Fibroblast of villous mesenchyme (primary cell): Measurements from ENCODE around the gene ANLN. TPM values are rescaled to one million over a fixed set of nuclear protein-coding genes. Genes with fewer than 3 reads are reported as not detected.

Experiments used
- DNase-seq: peaks from one replicate; pipeline ENCODE4 v3.0.0-alpha.2; 2010; ENCODE audit warnings: low read depth
- H3K4me3 ChIP-seq: 2 replicates; pipeline ENCODE4 v1.5.1; 2011; ENCODE audit warnings: low read depth, mild to moderate bottlenecking, low read length
- CTCF ChIP-seq: IDR thresholded peaks from 2 replicates; pipeline ENCODE4 v1.5.1; 2012; ENCODE audit warnings: low read depth, mild to moderate bottlenecking, low read length; ENCODE audit not compliant: insufficient read depth
- total RNA-seq: library from RNA; depleted of rRNA; stranded (reverse); fragments of >200 nt; gene quantifications from 2 replicates; pipeline ENCODE4 v1.2.3, GENCODE V29; 2012

ANLN gene
- total RNA-seq, 1 donor = 119 TPM

GRCh38 chr7:36453769-36454168, 64.1 kb downstream of the ANLN start:
- H3K4me3 ChIP-seq = no peak overlapping the region
- DNase-seq = no peak
- no peak for TF ChIP-seq CTCF

- no peak for TF ChIP-seq CTCF
- H3K4me3 ChIP-seq = no peak overlapping the region
- no peak for DNase-seq
These were observed 66.0 kb downstream of the ANLN start for GRCh38 chr7:36455646-36456045.

- no peak for DNase-seq
- TF ChIP-seq CTCF = no peak
- H3K4me3 ChIP-seq = no peak overlapping the region
These were observed 66.5 kb downstream of the ANLN start for GRCh38 chr7:36456138-36456537.

- no peak for TF ChIP-seq CTCF
- H3K4me3 ChIP-seq = no peak overlapping the region
- peak; percentile 67 for DNase-seq
These were observed 66.9 kb downstream of the ANLN start for GRCh38 chr7:36456548-36456947.

- H3K4me3 ChIP-seq = no peak overlapping the region
- TF ChIP-seq CTCF = no peak
- no peak for DNase-seq
These were observed 69.7 kb downstream of the ANLN start for GRCh38 chr7:36459236-36459960.

- no peak for TF ChIP-seq CTCF
- no peak overlapping the region for H3K4me3 ChIP-seq
- DNase-seq = no peak
These were observed 71.3 kb downstream of the ANLN start for GRCh38 chr7:36460811-36461429.
